Omental fat pad (tissue), 4 donors: Measurements from ENCODE around the gene PPP2R2C. TPM values are rescaled to one million over a fixed set of nuclear protein-coding genes. Genes with fewer than 3 reads are reported as not detected.

ENCODE experiments used
- ATAC-seq: fragments of 150-250 bp; one replicate; pipeline ENCODE4 v1.9.1; 2016; ENCODE audit warnings: mild to moderate bottlenecking, moderate library complexity; ENCODE audit not compliant: low FRiP score
- DNase-seq: peaks from one replicate; pipeline ENCODE4 v3.0.0-alpha.2; 2019; ENCODE audit warnings: low spot score
- CTCF ChIP-seq, 3 donors: fragments of 450-650 bp; IDR thresholded peaks; one replicate each; pipeline ENCODE4 v1.5.1; 2016 to 2017; ENCODE audit warnings: antibody characterized with exemption in 3 of 3, mild to moderate bottlenecking in 3 of 3, moderate library complexity in 2 of 3
- total RNA-seq, 4 donors: library from RNA; depleted of rRNA; stranded (reverse); fragments of >200 nt; gene quantifications; one replicate each; pipeline ENCODE4 v1.1.0, GENCODE V29; 2016

Gene PPP2R2C
- total RNA-seq, 4 donors from 2014 or later: 0.38 to 1.7 (median 0.68) TPM

DNA sequence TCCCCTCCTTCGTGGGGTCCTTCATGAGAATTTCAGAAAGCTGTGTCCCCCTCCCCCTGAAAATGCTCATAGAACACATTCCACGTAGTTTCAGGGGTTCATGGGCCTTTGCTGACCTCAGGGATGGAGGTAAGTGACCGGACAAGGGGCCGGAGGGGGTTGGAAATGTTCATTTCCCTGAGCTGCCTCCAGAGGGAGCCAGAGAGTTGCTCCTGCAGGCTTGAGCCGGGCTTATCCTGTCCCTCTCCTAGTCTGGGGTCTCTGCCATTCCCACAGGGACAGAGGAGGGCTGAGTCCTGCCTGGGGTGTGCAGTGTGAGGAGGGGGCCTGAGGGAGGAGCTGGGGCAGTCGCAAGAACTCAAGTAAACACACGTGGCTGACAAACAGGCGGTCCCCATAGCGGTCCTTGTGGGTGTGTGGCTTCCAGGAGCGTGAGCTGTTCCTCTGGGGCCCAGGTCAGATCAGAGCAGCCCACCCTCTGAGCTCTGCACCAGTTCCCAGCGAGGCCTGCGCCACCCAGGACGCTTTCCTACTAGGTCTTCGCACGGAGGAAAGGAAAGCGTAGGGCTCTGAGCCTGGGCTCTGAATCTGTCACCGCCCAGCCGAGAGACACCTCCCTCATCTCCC is 140.3 kb downstream of the PPP2R2C start:
- ATAC-seq (no peak), DNase-seq (no peak)
- TF ChIP-seq CTCF (IDR thresholded peaks at IDR 0.05): no peak

DNA sequence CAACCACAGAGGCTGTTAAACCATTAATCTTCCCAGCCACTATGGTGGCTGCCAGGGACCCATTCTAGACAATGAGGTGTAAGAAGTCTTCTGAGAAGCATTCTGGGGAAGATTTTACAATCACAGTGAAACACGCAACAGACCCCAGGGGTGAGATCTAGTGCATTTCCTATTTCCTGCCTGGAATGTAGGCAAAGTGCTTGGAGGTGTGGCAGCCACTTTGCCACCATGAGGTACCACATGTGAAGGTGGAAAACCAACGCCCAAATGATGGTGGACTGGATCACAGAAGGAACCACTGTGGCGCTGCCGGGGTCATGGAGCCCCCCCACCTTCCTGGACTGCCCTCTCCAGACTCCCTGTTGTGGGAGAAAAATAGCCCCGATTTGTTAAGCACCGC is 140.9 kb downstream of the PPP2R2C start:
- TF ChIP-seq CTCF (IDR thresholded peaks at IDR 0.05): no peak
- no peak for ATAC-seq
- no peak for DNase-seq

DNA sequence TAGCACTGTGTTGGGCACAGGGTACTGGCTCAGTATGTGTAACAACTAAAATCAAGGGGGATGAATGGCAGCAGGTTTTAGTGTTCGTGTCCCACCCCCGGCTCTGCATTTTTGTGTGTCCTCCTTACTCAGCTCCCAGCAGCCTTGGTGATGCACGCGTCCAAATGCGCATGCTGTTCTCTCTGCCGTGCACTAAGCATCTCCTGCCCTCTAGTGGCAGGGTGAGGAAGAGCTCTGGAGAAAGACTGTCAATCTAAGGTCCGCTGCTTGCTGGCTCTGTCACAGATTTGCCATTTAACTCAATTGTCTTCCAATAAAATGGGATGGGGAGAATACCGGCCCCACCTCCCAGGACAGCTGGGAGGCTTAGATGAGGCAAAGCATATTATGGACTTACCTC is 141.4 kb downstream of the PPP2R2C start:
- DNase-seq (no peak), ATAC-seq (no peak)
- TF ChIP-seq CTCF (IDR thresholded peaks at IDR 0.05): no peak

DNA sequence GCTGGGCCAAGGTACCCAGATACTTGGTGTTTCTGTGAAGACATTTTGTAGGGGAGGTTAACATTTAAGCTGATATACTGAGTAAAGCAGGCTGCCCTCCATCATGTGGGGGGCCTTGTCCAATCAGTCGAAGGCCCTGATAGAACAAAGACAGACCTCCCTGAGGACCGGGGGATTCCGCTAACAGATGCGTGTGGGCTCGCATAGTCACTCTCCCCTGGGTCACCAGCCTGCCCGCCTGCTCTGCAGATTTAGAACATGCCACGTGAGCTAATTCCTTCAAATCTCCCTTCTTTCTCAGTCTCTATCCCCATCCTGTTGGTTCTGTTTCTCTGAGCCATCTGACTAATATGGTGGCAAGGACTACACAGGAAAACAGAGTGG is 142.0 kb downstream of the PPP2R2C start:
- DNase-seq: no peak
- no peak for ATAC-seq
- TF ChIP-seq CTCF (IDR thresholded peaks at IDR 0.05): no peak

DNA sequence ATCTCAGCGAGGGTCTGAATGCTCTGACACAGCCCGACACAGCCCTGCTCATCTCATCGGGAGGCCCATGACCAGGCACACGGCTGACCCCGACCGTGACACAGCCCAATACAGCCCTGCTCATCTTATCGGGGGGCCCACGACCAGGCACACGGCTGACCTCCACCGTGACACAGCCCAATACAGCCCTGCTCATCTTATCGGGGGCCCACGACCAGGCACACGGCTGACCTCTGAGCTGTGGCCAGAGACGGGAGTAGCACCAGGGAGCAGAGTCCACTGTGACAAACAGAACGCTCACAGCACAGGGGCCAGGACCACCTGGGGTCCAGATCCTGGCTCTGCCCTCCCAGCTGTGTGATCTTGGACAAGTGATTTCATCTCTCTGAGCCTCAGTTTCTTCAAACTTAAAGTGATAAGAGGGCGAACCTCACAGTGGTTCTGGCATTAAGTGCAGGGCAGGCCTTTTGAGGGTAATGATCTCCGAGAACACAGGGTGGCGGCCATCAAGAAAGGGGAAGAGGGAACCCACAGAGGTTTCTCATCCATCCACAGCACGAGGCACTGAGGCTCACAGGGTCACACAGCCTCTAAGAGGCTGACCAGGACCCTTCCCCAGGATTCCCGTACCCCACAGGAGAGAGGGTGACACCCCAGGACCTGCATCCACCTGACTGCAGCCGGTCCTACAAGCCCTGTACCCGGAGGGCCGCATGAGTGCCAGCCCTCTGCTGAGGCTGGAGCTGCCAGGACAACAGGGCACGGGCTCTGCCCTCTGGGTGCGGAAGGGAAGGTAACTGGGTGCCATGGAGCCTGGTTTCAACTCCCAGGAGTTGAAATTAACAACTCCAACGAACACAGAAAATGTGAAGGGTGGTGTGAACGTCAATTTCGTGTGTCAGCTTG is 142.7 kb downstream of the PPP2R2C start:
- ATAC-seq: no peak
- no peak for DNase-seq

GRCh38 chr4:6328526-6328925 is 143.9 kb downstream of the PPP2R2C start:
- TF ChIP-seq CTCF (IDR thresholded peaks at IDR 0.05): no peak
- no peak for ATAC-seq
- DNase-seq: no peak

More for the DNA sequence above, 142.7 kb downstream of the PPP2R2C start:
- no peak for TF ChIP-seq CTCF (IDR thresholded peaks at IDR 0.05)
